ENCODE measurements around the gene NUBP2.

Gene NUBP2

DNA sequence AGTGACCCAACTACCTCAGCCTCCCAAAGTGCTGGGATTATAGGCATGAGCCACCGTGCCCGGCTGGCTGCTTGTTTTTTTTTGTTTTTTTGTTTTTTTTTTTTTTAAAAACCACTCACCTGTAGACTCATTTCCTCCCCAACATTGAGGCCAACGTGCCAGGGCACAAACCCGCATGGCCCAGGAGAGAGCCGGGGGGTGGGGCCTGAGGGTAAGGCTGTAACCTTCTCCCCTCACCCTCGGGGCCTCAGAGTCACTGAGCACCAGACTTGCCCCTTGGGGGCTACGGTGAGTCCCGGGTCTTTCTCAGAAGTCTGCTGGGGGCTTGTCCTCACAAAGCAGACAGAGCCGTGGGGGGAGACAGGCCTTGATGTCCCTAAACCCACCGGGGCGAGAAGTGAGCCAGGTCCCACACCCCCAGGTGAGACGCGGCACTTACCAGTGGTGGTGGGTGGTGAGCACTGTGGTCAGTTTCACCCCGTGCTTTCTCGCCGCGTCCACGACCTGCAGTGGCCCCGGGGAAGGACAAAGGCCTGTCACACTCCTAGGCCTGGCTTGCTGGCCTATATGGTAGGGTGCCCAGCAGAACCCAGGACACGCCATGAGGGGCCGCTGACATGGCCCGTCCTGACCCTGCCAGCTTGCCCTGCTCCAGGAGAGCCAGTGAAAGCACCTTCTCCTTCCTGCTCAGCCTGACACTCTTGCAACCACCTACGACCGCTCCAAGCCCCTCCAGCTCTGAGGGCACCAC is 39.3 kb downstream of the NUBP2 start (continued):
- TF ChIP-seq, protein P1, sequence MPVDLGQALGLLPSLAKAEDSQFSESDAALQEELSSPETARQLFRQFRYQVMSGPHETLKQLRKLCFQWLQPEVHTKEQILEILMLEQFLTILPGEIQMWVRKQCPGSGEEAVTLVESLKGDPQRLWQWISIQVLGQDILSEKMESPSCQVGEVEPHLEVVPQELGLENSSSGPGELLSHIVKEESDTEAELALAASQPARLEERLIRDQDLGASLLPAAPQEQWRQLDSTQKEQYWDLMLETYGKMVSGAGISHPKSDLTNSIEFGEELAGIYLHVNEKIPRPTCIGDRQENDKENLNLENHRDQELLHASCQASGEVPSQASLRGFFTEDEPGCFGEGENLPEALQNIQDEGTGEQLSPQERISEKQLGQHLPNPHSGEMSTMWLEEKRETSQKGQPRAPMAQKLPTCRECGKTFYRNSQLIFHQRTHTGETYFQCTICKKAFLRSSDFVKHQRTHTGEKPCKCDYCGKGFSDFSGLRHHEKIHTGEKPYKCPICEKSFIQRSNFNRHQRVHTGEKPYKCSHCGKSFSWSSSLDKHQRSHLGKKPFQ (tag by site-specific recombination; IDR thresholded peaks at IDR 0.05) = no peak
- TF ChIP-seq, protein P2, sequence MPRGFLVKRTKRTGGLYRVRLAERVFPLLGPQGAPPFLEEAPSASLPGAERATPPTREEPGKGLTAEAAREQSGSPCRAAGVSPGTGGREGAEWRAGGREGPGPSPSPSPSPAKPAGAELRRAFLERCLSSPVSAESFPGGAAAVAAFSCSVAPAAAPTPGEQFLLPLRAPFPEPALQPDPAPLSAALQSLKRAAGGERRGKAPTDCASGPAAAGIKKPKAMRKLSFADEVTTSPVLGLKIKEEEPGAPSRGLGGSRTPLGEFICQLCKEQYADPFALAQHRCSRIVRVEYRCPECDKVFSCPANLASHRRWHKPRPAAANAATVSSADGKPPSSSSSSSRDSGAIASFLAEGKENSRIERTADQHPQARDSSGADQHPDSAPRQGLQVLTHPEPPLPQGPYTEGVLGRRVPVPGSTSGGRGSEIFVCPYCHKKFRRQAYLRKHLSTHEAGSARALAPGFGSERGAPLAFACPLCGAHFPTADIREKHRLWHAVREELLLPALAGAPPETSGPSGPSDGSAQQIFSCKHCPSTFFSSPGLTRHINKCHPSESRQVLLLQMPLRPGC (tag by site-specific recombination; IDR thresholded peaks at IDR 0.05) = no peak
- TF ChIP-seq YY2 (tag by site-specific recombination; IDR thresholded peaks at IDR 0.05) = no peak
- TF ChIP-seq, protein P3, sequence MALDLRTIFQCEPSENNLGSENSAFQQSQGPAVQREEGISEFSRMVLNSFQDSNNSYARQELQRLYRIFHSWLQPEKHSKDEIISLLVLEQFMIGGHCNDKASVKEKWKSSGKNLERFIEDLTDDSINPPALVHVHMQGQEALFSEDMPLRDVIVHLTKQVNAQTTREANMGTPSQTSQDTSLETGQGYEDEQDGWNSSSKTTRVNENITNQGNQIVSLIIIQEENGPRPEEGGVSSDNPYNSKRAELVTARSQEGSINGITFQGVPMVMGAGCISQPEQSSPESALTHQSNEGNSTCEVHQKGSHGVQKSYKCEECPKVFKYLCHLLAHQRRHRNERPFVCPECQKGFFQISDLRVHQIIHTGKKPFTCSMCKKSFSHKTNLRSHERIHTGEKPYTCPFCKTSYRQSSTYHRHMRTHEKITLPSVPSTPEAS (tag by site-specific recombination; IDR thresholded peaks at IDR 0.05) = no peak
- no peak for TF ChIP-seq PRDM1 (tag by site-specific recombination; IDR thresholded peaks at IDR 0.05)
- no peak for TF ChIP-seq ZNF140 (tag by site-specific recombination; IDR thresholded peaks at IDR 0.05)
- no peak for TF ChIP-seq ZNF544 (tag by site-specific recombination; IDR thresholded peaks at IDR 0.05)
- TF ChIP-seq, protein P4, sequence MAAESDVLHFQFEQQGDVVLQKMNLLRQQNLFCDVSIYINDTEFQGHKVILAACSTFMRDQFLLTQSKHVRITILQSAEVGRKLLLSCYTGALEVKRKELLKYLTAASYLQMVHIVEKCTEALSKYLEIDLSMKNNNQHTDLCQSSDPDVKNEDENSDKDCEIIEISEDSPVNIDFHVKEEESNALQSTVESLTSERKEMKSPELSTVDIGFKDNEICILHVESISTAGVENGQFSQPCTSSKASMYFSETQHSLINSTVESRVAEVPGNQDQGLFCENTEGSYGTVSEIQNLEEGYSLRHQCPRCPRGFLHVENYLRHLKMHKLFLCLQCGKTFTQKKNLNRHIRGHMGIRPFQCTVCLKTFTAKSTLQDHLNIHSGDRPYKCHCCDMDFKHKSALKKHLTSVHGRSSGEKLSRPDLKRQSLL (tag by site-specific recombination; IDR thresholded peaks at IDR 0.05) = no peak
- no peak for TF ChIP-seq ZNF16 (tag by site-specific recombination; IDR thresholded peaks at IDR 0.05; ENCODE audit: low read depth)
- TF ChIP-seq, protein P5, sequence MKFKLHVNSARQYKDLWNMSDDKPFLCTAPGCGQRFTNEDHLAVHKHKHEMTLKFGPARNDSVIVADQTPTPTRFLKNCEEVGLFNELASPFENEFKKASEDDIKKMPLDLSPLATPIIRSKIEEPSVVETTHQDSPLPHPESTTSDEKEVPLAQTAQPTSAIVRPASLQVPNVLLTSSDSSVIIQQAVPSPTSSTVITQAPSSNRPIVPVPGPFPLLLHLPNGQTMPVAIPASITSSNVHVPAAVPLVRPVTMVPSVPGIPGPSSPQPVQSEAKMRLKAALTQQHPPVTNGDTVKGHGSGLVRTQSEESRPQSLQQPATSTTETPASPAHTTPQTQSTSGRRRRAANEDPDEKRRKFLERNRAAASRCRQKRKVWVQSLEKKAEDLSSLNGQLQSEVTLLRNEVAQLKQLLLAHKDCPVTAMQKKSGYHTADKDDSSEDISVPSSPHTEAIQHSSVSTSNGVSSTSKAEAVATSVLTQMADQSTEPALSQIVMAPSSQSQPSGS (tag by site-specific recombination; IDR thresholded peaks at IDR 0.05; ENCODE audit: low read depth) = no peak
- TF ChIP-seq ZNF112 (tag by site-specific recombination; IDR thresholded peaks at IDR 0.05) = no peak
- TF ChIP-seq KLF1 (tag by site-specific recombination; IDR thresholded peaks at IDR 0.05) = no peak
- no peak for TF ChIP-seq REPIN1 (tag by site-specific recombination; IDR thresholded peaks at IDR 0.05; ENCODE audit: low read depth)

DNA sequence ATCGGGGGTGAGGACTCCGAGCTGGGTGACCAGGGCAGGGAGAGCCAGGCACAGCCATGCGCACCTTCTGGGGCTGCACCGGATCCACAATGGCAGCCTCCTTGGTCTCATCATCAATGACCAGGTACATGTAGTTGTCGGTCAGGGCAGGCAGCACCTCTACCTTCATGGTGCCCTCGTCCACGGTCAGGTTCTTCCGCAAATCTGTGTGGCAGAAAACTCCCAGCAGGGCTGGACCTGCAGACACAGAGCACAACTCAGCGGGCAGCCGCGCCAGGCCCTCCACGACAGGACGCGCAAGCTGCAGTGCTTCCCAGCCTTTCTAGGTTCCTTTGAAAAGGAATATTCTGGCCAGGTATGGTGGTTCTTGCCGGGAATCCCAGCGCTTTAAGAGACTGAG is 40.0 kb downstream of the NUBP2 start:
- no peak for TF ChIP-seq ZNF621 (tag by site-specific recombination; IDR thresholded peaks at IDR 0.05)
- TF ChIP-seq, protein P6, sequence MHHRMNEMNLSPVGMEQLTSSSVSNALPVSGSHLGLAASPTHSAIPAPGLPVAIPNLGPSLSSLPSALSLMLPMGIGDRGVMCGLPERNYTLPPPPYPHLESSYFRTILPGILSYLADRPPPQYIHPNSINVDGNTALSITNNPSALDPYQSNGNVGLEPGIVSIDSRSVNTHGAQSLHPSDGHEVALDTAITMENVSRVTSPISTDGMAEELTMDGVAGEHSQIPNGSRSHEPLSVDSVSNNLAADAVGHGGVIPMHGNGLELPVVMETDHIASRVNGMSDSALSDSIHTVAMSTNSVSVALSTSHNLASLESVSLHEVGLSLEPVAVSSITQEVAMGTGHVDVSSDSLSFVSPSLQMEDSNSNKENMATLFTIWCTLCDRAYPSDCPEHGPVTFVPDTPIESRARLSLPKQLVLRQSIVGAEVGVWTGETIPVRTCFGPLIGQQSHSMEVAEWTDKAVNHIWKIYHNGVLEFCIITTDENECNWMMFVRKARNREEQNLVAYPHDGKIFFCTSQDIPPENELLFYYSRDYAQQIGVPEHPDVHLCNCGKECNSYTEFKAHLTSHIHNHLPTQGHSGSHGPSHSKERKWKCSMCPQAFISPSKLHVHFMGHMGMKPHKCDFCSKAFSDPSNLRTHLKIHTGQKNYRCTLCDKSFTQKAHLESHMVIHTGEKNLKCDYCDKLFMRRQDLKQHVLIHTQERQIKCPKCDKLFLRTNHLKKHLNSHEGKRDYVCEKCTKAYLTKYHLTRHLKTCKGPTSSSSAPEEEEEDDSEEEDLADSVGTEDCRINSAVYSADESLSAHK (tag by site-specific recombination; IDR thresholded peaks at IDR 0.05) = no peak
- Histone ChIP-seq H3K9me3 (ENCODE audit: control insufficient read depth, insufficient read depth, low read depth, low read length) (no peaks in the 10 kb centered on the region), H3K27ac (ENCODE audit: extremely low read depth, low read depth, low read length) (no peak overlapping the region), H3K4me3 (ENCODE audit: low read depth, low read length) (no peak overlapping the region), H3K4me1 (ENCODE audit: control insufficient read depth, insufficient read depth, low read length) (no peaks in the 10 kb centered on the region), H3K36me3 (ENCODE audit: control insufficient read depth in 2 of 2, insufficient read depth in 1 of 2, low read length in 2 of 2) (peaks cover 0 to 43% of the 10 kb centered on the region in 2 experiments; a peak in 2 of 3 replicates)
- POLR2A ChIA-PET = no interaction called here
- CTCF ChIA-PET = no interaction called here

Data from HEK293 (cell line).